ENCODE measurements around the gene FRG2.
"Not testable (repeated sequence)": the region's sequence is repeated elsewhere in the genome, so short reads cannot be mapped to it uniquely, and the experiment has no call there.

- not testable (repeated sequence) for TF ChIP-seq POLR2A (IDR thresholded peaks at IDR 0.05; ENCODE audit: low read depth, low read length); EZH2 (IDR thresholded peaks at IDR 0.05; ENCODE audit: borderline replicate concordance, low read depth, low read length, severe bottlenecking); POLR2AphosphoS5 (IDR thresholded peaks at IDR 0.05; ENCODE audit: insufficient read depth, low read depth, low read length); JUN (IDR thresholded peaks at IDR 0.05; ENCODE audit: borderline replicate concordance, insufficient read depth, insufficient read length, low read depth); MYC (IDR thresholded peaks at IDR 0.05; ENCODE audit: low read depth, low read length); FOS (IDR thresholded peaks at IDR 0.05; ENCODE audit: borderline replicate concordance, insufficient read depth, low read length)
- TF ChIP-seq, protein P1, sequence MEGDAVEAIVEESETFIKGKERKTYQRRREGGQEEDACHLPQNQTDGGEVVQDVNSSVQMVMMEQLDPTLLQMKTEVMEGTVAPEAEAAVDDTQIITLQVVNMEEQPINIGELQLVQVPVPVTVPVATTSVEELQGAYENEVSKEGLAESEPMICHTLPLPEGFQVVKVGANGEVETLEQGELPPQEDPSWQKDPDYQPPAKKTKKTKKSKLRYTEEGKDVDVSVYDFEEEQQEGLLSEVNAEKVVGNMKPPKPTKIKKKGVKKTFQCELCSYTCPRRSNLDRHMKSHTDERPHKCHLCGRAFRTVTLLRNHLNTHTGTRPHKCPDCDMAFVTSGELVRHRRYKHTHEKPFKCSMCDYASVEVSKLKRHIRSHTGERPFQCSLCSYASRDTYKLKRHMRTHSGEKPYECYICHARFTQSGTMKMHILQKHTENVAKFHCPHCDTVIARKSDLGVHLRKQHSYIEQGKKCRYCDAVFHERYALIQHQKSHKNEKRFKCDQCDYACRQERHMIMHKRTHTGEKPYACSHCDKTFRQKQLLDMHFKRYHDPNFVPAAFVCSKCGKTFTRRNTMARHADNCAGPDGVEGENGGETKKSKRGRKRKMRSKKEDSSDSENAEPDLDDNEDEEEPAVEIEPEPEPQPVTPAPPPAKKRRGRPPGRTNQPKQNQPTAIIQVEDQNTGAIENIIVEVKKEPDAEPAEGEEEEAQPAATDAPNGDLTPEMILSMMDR (IDR thresholded peaks at IDR 0.05; ENCODE audit: extremely low read depth in 1 of 2, insufficient read depth in 1 of 2, low read depth in 1 of 2, low read length in 2 of 2) = not testable (repeated sequence)
- TF ChIP-seq, protein P2, sequence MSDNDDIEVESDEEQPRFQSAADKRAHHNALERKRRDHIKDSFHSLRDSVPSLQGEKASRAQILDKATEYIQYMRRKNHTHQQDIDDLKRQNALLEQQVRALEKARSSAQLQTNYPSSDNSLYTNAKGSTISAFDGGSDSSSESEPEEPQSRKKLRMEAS (IDR thresholded peaks at IDR 0.05; ENCODE audit: insufficient read depth, insufficient read length) = not testable (repeated sequence)
Observed at GRCh38 chr4:190019859-190020463, 7.1 kb downstream of the FRG2 start.
